Mucosa of rectum (tissue), 2 donors: Measurements from ENCODE around the gene TXNRD2.

Source experiments
- H3K27ac ChIP-seq, 2 donors: one replicate each; pipeline ENCODE4 v1.7.0; 2013; ENCODE audit warnings: inconsistent platforms in 2 of 2, low read depth in 2 of 2, low read length in 2 of 2
- H3K27me3 ChIP-seq, 2 donors: one replicate each; pipeline ENCODE4 v1.7.0; 2013; ENCODE audit warnings: low read length in 2 of 2; ENCODE audit not compliant: control insufficient read depth in 2 of 2, insufficient read depth in 2 of 2
- H3K36me3 ChIP-seq, 2 donors: one replicate each; pipeline ENCODE4 v1.7.0; 2013; ENCODE audit warnings: low read length in 2 of 2; ENCODE audit not compliant: control insufficient read depth in 2 of 2, insufficient read depth in 2 of 2
- H3K4me1 ChIP-seq, 2 donors: one replicate each; pipeline ENCODE4 v1.7.0; 2013; ENCODE audit warnings: low read length in 2 of 2, mild to moderate bottlenecking in 1 of 2; ENCODE audit not compliant: control insufficient read depth in 2 of 2, insufficient read depth in 2 of 2
- H3K4me3 ChIP-seq, 2 donors: one replicate each; pipeline ENCODE4 v1.7.0; 2013; ENCODE audit warnings: low read length in 2 of 2
- H3K9ac ChIP-seq, 2 donors: one replicate each; pipeline ENCODE4 v1.7.0; 2013; ENCODE audit warnings: low read length in 2 of 2, low read depth in 1 of 2, mild to moderate bottlenecking in 1 of 2
- H3K9me3 ChIP-seq, 2 donors: one replicate each; pipeline ENCODE4 v1.7.0; 2013; ENCODE audit warnings: low read length in 2 of 2; ENCODE audit not compliant: control insufficient read depth in 2 of 2
- donor health status: healthy.
- donor health status: Normal muscosa, but diverticular disease.

The TXNRD2 gene

GRCh38 chr22:19879246-19879570, 62.4 kb downstream of the TXNRD2 start:
- no peak overlapping the region for H3K9ac ChIP-seq
- no peaks in the 10 kb centered on the region for H3K36me3 ChIP-seq
- no peaks in the 10 kb centered on the region for H3K9me3 ChIP-seq
- no peak overlapping the region for H3K27ac ChIP-seq
- H3K4me1 ChIP-seq: peaks cover 18 to 25% of the 10 kb centered on the region in 2 donors
- no peak overlapping the region for H3K4me3 ChIP-seq
- no peaks in the 10 kb centered on the region for H3K27me3 ChIP-seq

- H3K4me3 ChIP-seq: no peak overlapping the region
- H3K36me3 ChIP-seq: no peaks in the 10 kb centered on the region
- H3K9ac ChIP-seq: no peak overlapping the region
- peaks cover 23 to 31% of the 10 kb centered on the region in 2 donors for H3K4me1 ChIP-seq
- H3K9me3 ChIP-seq: no peaks in the 10 kb centered on the region
- H3K27me3 ChIP-seq: no peaks in the 10 kb centered on the region
- no peak overlapping the region for H3K27ac ChIP-seq
These were observed 63.0 kb downstream of the TXNRD2 start for GRCh38 chr22:19878461-19879245.

GRCh38 chr22:19877626-19878339, 63.8 kb downstream of the TXNRD2 start:
- Histone ChIP-seq H3K4me3 (no peak overlapping the region), H3K4me1 (peaks cover 32 to 38% of the 10 kb centered on the region in 2 donors), H3K9ac (no peak overlapping the region), H3K36me3 (no peaks in the 10 kb centered on the region), H3K27ac (no peak overlapping the region), H3K9me3 (no peaks in the 10 kb centered on the region), H3K27me3 (no peaks in the 10 kb centered on the region)

- no peaks in the 10 kb centered on the region for H3K36me3 ChIP-seq
- no peak overlapping the region for H3K4me3 ChIP-seq
- no peak overlapping the region for H3K27ac ChIP-seq
- no peak overlapping the region for H3K9ac ChIP-seq
- no peaks in the 10 kb centered on the region for H3K9me3 ChIP-seq
- H3K4me1 ChIP-seq: peaks cover 35 to 41% of the 10 kb centered on the region in 2 donors
- no peaks in the 10 kb centered on the region for H3K27me3 ChIP-seq
These were observed 64.5 kb downstream of the TXNRD2 start for GRCh38 chr22:19876941-19877625.

GRCh38 chr22:19876314-19876940, 65.2 kb downstream of the TXNRD2 start:
- Histone ChIP-seq H3K9me3 (no peaks in the 10 kb centered on the region), H3K36me3 (no peaks in the 10 kb centered on the region), H3K4me1 (peaks cover 35 to 36% of the 10 kb centered on the region in 2 donors), H3K27me3 (no peaks in the 10 kb centered on the region), H3K9ac (no peak overlapping the region), H3K27ac (no peak overlapping the region), H3K4me3 (no peak overlapping the region)

- Histone ChIP-seq H3K9me3 (no peaks in the 10 kb centered on the region), H3K36me3 (no peaks in the 10 kb centered on the region), H3K9ac (no peak overlapping the region), H3K4me3 (no peak overlapping the region), H3K27me3 (no peaks in the 10 kb centered on the region), H3K4me1 (peaks cover 35% of the 10 kb centered on the region in 2 donors), H3K27ac (no peak overlapping the region)
These were observed 65.9 kb downstream of the TXNRD2 start for GRCh38 chr22:19875531-19876313.

GRCh38 chr22:19875061-19875530, 66.5 kb downstream of the TXNRD2 start:
- H3K36me3 ChIP-seq: no peaks in the 10 kb centered on the region
- H3K4me3 ChIP-seq: no peak overlapping the region
- H3K9me3 ChIP-seq: no peaks in the 10 kb centered on the region
- H3K9ac ChIP-seq: no peak overlapping the region
- H3K27me3 ChIP-seq: no peaks in the 10 kb centered on the region
- H3K27ac ChIP-seq: no peak overlapping the region
- H3K4me1 ChIP-seq: peaks cover 33 to 35% of the 10 kb centered on the region in 2 donors

GRCh38 chr22:19874307-19875060, 67.1 kb downstream of the TXNRD2 start:
- Histone ChIP-seq H3K4me1 (peaks cover 34 to 35% of the 10 kb centered on the region in 2 donors), H3K4me3 (no peak overlapping the region), H3K9ac (peak overlapping the region in 1 of 2 donors; percentile 40), H3K36me3 (no peaks in the 10 kb centered on the region), H3K9me3 (no peaks in the 10 kb centered on the region), H3K27me3 (no peaks in the 10 kb centered on the region), H3K27ac (peak overlapping the region in 1 of 2 donors; percentile 28)

- Histone ChIP-seq H3K36me3 (no peaks in the 10 kb centered on the region), H3K27ac (peak overlapping the region; percentile 28 to 35), H3K9me3 (no peaks in the 10 kb centered on the region), H3K9ac (peak overlapping the region in 1 of 2 donors; percentile 40), H3K27me3 (no peaks in the 10 kb centered on the region), H3K4me1 (peaks cover 35 to 36% of the 10 kb centered on the region in 2 donors), H3K4me3 (no peak overlapping the region)
These were observed 67.7 kb downstream of the TXNRD2 start for GRCh38 chr22:19873960-19874306.
